Breast epithelium (tissue), 4 donors: Measurements from ENCODE around the gene METRNL. TPM values are rescaled to one million over a fixed set of nuclear protein-coding genes. Genes with fewer than 3 reads are reported as not detected.
"Not testable (repeated sequence)": the region's sequence is repeated elsewhere in the genome, so short reads cannot be mapped to it uniquely, and the experiment has no call there.

Experiments used
- DNase-seq, 2 donors: peaks; one replicate each; pipeline ENCODE4 v3.0.0-alpha.2; 2019; ENCODE audit warnings: low spot score in 2 of 2
- H3K27ac ChIP-seq, 2 donors: fragments of 200-600 bp; sonication (generic) in 1 of 2; one replicate each; pipeline ENCODE4 v1.5.1; 2016 to 2019; ENCODE audit warnings: mild to moderate bottlenecking in 1 of 2
- H3K27me3 ChIP-seq, 2 donors: fragments of 200-600 bp; sonication (generic) in 1 of 2; one replicate each; pipeline versions ENCODE4 v1.5.1 to v1.6.0; 2017 to 2019; ENCODE audit warnings: control low read depth in 1 of 2, mild to moderate bottlenecking in 1 of 2
- H3K36me3 ChIP-seq: fragments of 200-600 bp; one replicate; pipeline ENCODE4 v1.5.1; 2019
- H3K4me1 ChIP-seq, 2 donors: fragments of 200-600 bp; sonication (generic); one replicate each; pipeline ENCODE4 v1.5.1; 2016 to 2019; ENCODE audit warnings: control low read depth in 1 of 2
- H3K4me3 ChIP-seq, 3 donors: fragments of 200-600 bp; sonication (generic); 1 replicate in 2 of 3; 2 replicates in 1 of 3; pipeline ENCODE4 v1.5.1; 2016 to 2019; ENCODE audit warnings: mild to moderate bottlenecking in 3 of 3, moderate library complexity in 2 of 3
- H3K9me3 ChIP-seq, 2 donors: fragments of 200-600 bp; sonication (generic) in 1 of 2; one replicate each; pipeline ENCODE4 v1.5.1; 2016 to 2019; ENCODE audit warnings: control low read depth in 1 of 2
- POLR2A ChIP-seq: fragments of 450-650 bp; IDR thresholded peaks from one replicate; pipeline ENCODE4 v1.6.1; 2016; ENCODE audit warnings: antibody characterized with exemption, mild to moderate bottlenecking, moderate library complexity
- POLR2AphosphoS5 ChIP-seq, 3 donors: sonication (generic); formaldehyde crosslinking; IDR thresholded peaks; one replicate each; pipeline ENCODE4 v1.6.1; 2017; ENCODE audit warnings: antibody characterized with exemption in 3 of 3
- intact Hi-C: fragments of 100-400 bp; cut with DNase I; formaldehyde crosslinking; loops from one replicate; pipeline ENCODE4 v1.15.1; 2023; ENCODE audit warnings: low total_unique reads
- total RNA-seq, 3 donors: library from RNA; depleted of rRNA; stranded (reverse); fragments of >200 nt; gene quantifications; one replicate each; pipeline ENCODE4 v1.1.0, GENCODE V29; 2016
- TF ChIP-seq, protein P1 (sequence below), 3 donors: fragments of 450-650 bp; IDR thresholded peaks; one replicate each; pipeline ENCODE4 v1.5.1; 2016 to 2017; ENCODE audit warnings: antibody characterized with exemption in 3 of 3, mild to moderate bottlenecking in 3 of 3, moderate library complexity in 3 of 3

METRNL gene
- total RNA-seq, 3 donors from 2014 or later = 41.6 to 102 (median 54.1) TPM

DNA sequence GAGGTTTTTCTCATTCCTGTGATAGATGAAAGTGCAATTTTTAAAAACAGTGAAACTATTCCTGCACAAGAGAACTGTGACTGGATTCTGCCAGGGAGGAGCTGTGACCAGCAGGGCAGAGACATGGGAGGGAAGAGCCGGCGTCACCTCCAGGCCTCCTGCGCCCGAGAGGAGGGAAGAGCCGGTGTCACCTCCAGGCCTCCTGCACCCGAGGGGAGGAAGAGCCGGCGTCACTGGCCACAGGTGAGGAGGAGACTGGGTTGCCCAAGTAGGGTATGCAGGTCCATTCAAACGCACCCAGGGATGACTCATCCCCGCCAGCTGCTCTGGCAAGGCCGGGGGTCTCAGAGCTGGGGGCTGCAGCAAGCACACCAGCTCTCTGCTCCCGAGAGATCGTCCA lies 56.7 kb downstream of the METRNL start:
- intact Hi-C loops = no loop called here
- DNase-seq = peak in 1 of 2 donors; percentile 17
- Histone ChIP-seq H3K27me3 (peaks cover 0 to 7% of the 10 kb centered on the region in 2 donors), H3K4me1 (no peaks in the 10 kb centered on the region), H3K27ac (no peak overlapping the region), H3K9me3 (no peaks in the 10 kb centered on the region), H3K4me3 (no peak overlapping the region), H3K36me3 (no peaks in the 10 kb centered on the region)
- TF ChIP-seq, protein P1, sequence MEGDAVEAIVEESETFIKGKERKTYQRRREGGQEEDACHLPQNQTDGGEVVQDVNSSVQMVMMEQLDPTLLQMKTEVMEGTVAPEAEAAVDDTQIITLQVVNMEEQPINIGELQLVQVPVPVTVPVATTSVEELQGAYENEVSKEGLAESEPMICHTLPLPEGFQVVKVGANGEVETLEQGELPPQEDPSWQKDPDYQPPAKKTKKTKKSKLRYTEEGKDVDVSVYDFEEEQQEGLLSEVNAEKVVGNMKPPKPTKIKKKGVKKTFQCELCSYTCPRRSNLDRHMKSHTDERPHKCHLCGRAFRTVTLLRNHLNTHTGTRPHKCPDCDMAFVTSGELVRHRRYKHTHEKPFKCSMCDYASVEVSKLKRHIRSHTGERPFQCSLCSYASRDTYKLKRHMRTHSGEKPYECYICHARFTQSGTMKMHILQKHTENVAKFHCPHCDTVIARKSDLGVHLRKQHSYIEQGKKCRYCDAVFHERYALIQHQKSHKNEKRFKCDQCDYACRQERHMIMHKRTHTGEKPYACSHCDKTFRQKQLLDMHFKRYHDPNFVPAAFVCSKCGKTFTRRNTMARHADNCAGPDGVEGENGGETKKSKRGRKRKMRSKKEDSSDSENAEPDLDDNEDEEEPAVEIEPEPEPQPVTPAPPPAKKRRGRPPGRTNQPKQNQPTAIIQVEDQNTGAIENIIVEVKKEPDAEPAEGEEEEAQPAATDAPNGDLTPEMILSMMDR (IDR thresholded peaks at IDR 0.05) = no peak

DNA sequence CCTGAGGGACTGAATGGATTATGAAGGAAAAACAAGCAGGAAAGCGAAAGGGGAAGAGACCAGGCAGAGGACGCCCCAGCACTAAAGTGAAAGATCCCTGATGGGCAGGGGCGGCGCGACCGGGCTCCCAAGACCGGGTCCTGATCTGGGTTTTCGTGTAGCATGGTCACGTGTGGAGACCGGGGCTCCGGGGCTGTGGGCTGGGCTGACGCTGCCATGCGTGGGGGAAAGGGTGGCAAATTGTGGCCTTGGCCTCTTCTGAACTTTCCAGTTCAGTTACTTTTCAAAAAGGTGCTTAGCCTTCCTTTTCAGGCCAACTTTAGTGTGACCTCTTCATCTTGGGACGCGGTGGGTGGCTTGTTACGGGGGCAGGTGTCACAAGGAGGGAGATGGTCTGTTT lies 57.5 kb downstream of the METRNL start:
- peak in 1 of 2 donors; percentile 49 for DNase-seq
- no peak overlapping the region for H3K4me3 ChIP-seq
- intact Hi-C loops = no loop called here

DNA sequence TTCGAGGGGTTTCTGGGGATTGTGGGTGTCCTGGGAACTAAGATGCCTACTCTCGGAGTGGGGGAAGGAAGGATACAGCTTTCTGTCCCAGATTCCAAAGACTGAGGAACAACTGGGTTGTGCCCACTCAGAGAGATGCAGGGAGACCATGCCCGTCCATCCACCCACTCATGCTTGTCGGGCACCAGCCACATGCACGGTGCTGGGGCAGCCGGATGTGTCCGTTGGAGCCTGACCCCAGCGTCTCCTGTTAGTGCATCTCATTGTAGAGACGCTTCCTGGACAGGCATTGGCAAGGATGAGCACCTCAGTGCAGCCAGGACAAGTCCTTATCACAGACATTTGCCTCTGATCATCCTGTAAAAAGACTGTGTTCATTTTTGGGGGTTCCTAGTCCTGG lies 58.1 kb downstream of the METRNL start:
- DNase-seq = peak in 1 of 2 donors; percentile 35
- Histone ChIP-seq H3K9me3 (no peaks in the 10 kb centered on the region), H3K27me3 (peaks cover 0 to 7% of the 10 kb centered on the region in 2 donors), H3K4me3 (no peak overlapping the region), H3K27ac (no peak overlapping the region), H3K4me1 (no peaks in the 10 kb centered on the region), H3K36me3 (no peaks in the 10 kb centered on the region)
- intact Hi-C loops = no loop called here
- TF ChIP-seq POLR2A (no peak), POLR2AphosphoS5 (IDR thresholded peaks at IDR 0.05) (no peak)
- TF ChIP-seq, protein P1 (IDR thresholded peaks at IDR 0.05) = no peak

More for the DNA sequence above, 57.5 kb downstream of the METRNL start:
- Histone ChIP-seq H3K27me3 (peaks cover 0 to 7% of the 10 kb centered on the region in 2 donors), H3K27ac (no peak overlapping the region), H3K9me3 (no peaks in the 10 kb centered on the region), H3K36me3 (no peaks in the 10 kb centered on the region), H3K4me1 (no peaks in the 10 kb centered on the region)
- TF ChIP-seq, protein P1 (IDR thresholded peaks at IDR 0.05) = no peak
- TF ChIP-seq POLR2AphosphoS5 (IDR thresholded peaks at IDR 0.05) = no peak
- no peak for TF ChIP-seq POLR2A

DNA sequence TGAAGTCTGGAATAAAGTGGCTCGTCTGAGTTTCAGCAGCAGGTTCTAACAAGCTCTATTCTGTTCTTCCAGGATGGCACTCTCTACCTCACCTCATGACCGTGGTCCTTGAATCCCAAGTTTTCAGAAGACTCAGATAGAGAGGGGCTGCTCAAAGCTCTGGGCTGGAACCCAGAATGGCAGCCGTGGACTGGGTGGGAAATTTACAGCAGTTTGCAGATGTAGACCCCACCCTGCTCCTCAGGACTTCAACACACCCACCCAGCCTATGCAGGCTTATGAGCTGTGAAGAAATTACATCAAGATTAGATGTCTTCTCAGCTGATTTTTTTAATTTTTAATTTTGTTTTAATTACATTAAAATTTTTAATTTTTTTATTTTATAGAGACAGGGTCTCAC lies 59.4 kb downstream of the METRNL start:
- TF ChIP-seq POLR2AphosphoS5 (IDR thresholded peaks at IDR 0.05) (no peak), POLR2A (no peak)
- TF ChIP-seq, protein P1 (IDR thresholded peaks at IDR 0.05) = no peak
- intact Hi-C loops = no loop called here
- H3K27ac ChIP-seq = no peak overlapping the region
- no peaks in the 10 kb centered on the region for H3K9me3 ChIP-seq
- H3K36me3 ChIP-seq = no peaks in the 10 kb centered on the region
- peak in 1 of 2 donors; percentile 7 for DNase-seq
- H3K27me3 ChIP-seq = peaks cover 0 to 7% of the 10 kb centered on the region in 2 donors
- no peak overlapping the region for H3K4me3 ChIP-seq
- H3K4me1 ChIP-seq = no peaks in the 10 kb centered on the region

DNA sequence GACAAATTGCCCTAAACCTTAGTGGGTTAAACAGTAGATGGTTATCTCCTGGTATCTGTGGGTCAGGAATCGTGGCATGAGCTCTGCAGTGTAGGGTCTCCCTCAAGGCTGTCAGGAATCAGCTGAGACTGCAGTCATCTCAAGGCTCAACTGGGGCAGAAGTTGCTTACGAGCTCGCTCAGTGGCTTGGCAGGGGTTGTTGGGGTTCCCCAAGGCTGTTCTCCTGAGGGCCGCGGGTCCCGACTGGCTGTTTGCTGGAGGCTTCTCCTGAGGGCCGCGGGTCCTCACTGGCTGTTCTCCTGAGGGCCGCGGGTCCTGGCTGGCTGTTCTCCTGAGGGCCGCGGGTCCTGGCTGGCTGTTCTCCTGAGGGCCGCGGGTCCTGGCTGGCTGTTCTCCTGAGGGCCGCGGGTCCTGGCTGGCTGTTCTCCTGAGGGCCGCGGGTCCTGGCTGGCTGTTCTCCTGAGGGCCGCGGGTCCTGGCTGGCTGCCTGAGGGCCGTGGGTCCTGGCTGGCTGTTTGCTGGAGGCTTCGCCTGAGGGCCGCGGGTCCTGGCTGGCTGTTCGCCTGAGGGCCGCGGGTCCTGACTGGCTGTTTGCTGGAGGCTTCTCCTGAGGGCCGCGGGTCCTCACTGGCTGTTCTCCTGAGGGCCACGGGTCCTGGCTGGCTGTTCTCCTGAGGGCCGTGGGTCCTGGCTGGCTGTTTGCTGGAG lies 60.3 kb downstream of the METRNL start:
- H3K27ac ChIP-seq, H3K27me3 ChIP-seq, H3K36me3 ChIP-seq, H3K4me3 ChIP-seq, H3K9me3 ChIP-seq, H3K4me1 ChIP-seq, intact Hi-C loops: not testable (repeated sequence)
- DNase-seq = peak in 1 of 2 donors; percentile 22

DNA sequence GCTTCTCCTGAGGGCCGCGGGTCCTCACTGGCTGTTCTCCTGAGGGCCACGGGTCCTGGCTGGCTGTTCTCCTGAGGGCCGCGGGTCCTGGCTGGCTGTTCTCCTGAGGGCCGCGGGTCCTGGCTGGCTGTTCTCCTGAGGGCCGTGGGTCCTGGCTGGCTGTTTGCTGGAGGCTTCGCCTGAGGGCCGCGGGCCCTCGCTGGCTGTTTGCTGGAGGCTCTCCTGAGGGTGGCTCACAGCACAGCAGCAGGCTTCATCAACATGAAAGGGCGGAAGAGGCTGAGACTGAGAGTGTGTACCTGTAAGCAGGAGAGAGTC lies 60.8 kb downstream of the METRNL start:
- H3K4me3 ChIP-seq, H3K27me3 ChIP-seq, H3K27ac ChIP-seq, intact Hi-C loops, H3K36me3 ChIP-seq, H3K4me1 ChIP-seq, H3K9me3 ChIP-seq: not testable (repeated sequence)
- DNase-seq = peak in 1 of 2 donors; percentile 7
